SU-DHL-6 (cell line): ENCODE results near the gene FARSB.

Experiments used
- H2AFZ ChIP-seq: fragments of 200-600 bp; sonication (generic); 2 replicates; pipeline ENCODE4 v1.6.1; 2014; ENCODE audit warnings: low read depth, mild to moderate bottlenecking, moderate library complexity, mixed read lengths, antibody characterized with exemption, low read length; ENCODE audit not compliant: severe bottlenecking
- H3F3A ChIP-seq: fragments of 200-600 bp; shearing (Covaris generic); 2 replicates; pipeline ENCODE4 v1.6.0; 2016; ENCODE audit warnings: antibody characterized with exemption, mild to moderate bottlenecking; ENCODE audit not compliant: insufficient read depth
- H3K27ac ChIP-seq: fragments of 200-600 bp; sonication (generic); 2 replicates; pipeline ENCODE4 v1.5.1; 2016; ENCODE audit warnings: low read depth, mild to moderate bottlenecking, low read length, moderate library complexity, mixed read lengths
- H3K27me3 ChIP-seq: fragments of 200-600 bp; sonication (generic), shearing (Covaris generic); 2 replicates; pipeline ENCODE4 v1.6.0; 2014; ENCODE audit warnings: mild to moderate bottlenecking, low read length
- H3K36me3 ChIP-seq: fragments of 200-600 bp; sonication (generic); 2 replicates; pipeline ENCODE4 v1.6.1; 2014; ENCODE audit warnings: mild to moderate bottlenecking, low read length, mixed read lengths
- H3K4me2 ChIP-seq: fragments of 300-600, 200-600 bp; shearing (Covaris generic), sonication (generic); 2 replicates; pipeline ENCODE4 v1.6.0; 2014; ENCODE audit warnings: low read length, low read depth, mild to moderate bottlenecking; ENCODE audit not compliant: poor library complexity, severe bottlenecking
- H3K4me3 ChIP-seq: fragments of 200-600 bp; sonication (generic); 2 replicates; pipeline ENCODE4 v1.5.1; 2014; ENCODE audit warnings: antibody characterized with exemption, low read length, mild to moderate bottlenecking, mixed read lengths; ENCODE audit not compliant: insufficient read depth, poor library complexity, severe bottlenecking
- H3K79me2 ChIP-seq: fragments of 200-600 bp; sonication (generic); 2 replicates; pipeline ENCODE4 v1.6.1; 2014; ENCODE audit warnings: mild to moderate bottlenecking, low read length, moderate library complexity; ENCODE audit not compliant: insufficient read depth
- H3K9ac ChIP-seq: fragments of 200-600 bp; sonication (generic); 2 replicates; pipeline ENCODE4 v1.7.0; 2014; ENCODE audit warnings: mild to moderate bottlenecking, low read length
- H3K9me2 ChIP-seq: fragments of 200-600 bp; sonication (generic); replicated peaks from 2 replicates; pipeline ENCODE4 v1.6.1; 2014; ENCODE audit warnings: low read length; ENCODE audit not compliant: insufficient read depth
- H3K9me3 ChIP-seq: fragments of 200-600 bp; sonication (generic); 2 replicates; pipeline ENCODE4 v1.6.1; 2014; ENCODE audit warnings: low read length, mixed read lengths; ENCODE audit not compliant: insufficient read depth
- H4K20me1 ChIP-seq: fragments of 200-600 bp; sonication (generic); 2 replicates; pipeline ENCODE4 v1.6.1; 2014; ENCODE audit warnings: low read depth, mild to moderate bottlenecking, antibody characterized with exemption, low read length, moderate library complexity, mixed read lengths
- EZH2phosphoT487 ChIP-seq: fragments of 200-600 bp; sonication (generic), shearing (Covaris generic); conservative IDR thresholded peaks from 2 replicates; pipeline ENCODE4 v1.6.1; 2018; ENCODE audit warnings: mild to moderate bottlenecking, antibody characterized with exemption, low read length, moderate library complexity, mixed read lengths
- TF ChIP-seq, protein P1 (sequence below): fragments of 200-600 bp; sonication (generic); IDR thresholded peaks from one replicate; pipeline ENCODE4 v1.5.1; 2017; ENCODE audit warnings: antibody characterized with exemption, mild to moderate bottlenecking, low read length, moderate library complexity; ENCODE audit not compliant: insufficient read depth, poor library complexity, severe bottlenecking

The FARSB gene

DNA sequence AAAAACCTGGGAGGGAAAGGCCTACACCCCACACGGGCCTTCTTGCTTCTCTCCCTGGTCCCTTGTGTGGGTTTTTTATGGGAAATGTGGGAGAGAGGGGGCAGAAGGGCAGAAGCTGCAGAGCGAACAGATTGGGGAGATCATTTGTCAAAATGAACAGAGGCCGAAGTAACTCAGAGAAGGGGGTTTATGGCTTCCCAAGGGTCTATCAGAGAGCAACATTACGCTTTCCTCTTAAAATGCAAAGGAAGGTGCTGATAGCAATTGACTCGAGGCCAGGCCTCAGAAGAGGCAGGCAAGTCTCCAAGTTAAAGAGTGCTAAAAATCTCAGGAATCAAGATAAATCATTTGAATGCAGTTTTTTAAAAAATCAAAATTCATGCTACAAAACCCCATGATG is 130.1 kb downstream of the FARSB start:
- Histone ChIP-seq H3K79me2 (no peaks in the 10 kb centered on the region), H3K4me3 (no peak overlapping the region), H3K9me3 (no peaks in the 10 kb centered on the region), H3K9ac (no peak overlapping the region), H3F3A (no peaks in the 10 kb centered on the region), H4K20me1 (no peaks in the 10 kb centered on the region), H3K27me3 (no peaks in the 10 kb centered on the region), H3K36me3 (no peaks in the 10 kb centered on the region), H3K27ac (no peak overlapping the region), H3K4me2 (no peak overlapping the region), H3K9me2 (no peaks in the 10 kb centered on the region), H2AFZ (no peak overlapping the region)
- no peak for TF ChIP-seq EZH2phosphoT487
- TF ChIP-seq, protein P1, sequence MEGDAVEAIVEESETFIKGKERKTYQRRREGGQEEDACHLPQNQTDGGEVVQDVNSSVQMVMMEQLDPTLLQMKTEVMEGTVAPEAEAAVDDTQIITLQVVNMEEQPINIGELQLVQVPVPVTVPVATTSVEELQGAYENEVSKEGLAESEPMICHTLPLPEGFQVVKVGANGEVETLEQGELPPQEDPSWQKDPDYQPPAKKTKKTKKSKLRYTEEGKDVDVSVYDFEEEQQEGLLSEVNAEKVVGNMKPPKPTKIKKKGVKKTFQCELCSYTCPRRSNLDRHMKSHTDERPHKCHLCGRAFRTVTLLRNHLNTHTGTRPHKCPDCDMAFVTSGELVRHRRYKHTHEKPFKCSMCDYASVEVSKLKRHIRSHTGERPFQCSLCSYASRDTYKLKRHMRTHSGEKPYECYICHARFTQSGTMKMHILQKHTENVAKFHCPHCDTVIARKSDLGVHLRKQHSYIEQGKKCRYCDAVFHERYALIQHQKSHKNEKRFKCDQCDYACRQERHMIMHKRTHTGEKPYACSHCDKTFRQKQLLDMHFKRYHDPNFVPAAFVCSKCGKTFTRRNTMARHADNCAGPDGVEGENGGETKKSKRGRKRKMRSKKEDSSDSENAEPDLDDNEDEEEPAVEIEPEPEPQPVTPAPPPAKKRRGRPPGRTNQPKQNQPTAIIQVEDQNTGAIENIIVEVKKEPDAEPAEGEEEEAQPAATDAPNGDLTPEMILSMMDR: no peak

DNA sequence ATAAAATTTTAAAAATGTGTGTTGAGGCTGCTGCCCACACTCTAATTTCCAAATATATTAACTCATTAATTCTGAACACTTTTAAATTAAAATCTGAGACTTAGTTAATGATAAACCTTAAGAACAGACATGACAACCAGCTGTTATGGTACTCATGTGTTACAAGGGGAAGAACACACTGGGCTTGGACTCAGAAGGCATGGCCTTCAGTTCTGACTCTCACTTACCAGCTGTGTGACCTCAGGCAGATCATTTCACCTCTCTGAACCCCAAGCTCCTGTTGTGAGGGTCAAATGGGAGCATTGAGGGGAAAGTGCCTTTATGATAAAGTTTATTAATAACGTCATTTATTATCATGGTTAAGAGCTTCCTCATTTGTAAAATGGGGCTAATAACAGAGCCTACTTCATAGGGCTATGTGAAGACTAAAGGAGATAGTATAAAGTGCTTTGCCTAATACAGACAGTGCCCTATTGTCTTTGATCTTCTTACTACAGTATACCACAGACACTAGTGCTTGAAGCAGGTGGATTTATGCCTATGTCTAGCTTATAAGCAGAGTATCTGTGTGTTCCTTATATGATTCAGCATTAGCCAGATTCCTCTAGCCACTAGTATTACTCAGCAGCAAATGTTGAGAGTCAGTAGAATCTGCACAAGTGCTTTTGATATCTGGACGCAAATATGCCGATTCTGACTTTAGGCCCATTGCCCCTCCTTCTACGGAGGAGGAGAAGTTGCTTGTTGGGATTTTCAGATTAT is 131.9 kb downstream of the FARSB start:
- H3K27me3 ChIP-seq: no peaks in the 10 kb centered on the region
- H3K9me2 ChIP-seq: no peaks in the 10 kb centered on the region
- no peak overlapping the region for H3K27ac ChIP-seq
- no peaks in the 10 kb centered on the region for H3K36me3 ChIP-seq
- no peaks in the 10 kb centered on the region for H3F3A ChIP-seq
- no peaks in the 10 kb centered on the region for H4K20me1 ChIP-seq
- H3K9ac ChIP-seq: no peak overlapping the region
- no peak overlapping the region for H3K4me2 ChIP-seq
- no peaks in the 10 kb centered on the region for H3K9me3 ChIP-seq
- H3K4me3 ChIP-seq: no peak overlapping the region
- H3K79me2 ChIP-seq: no peaks in the 10 kb centered on the region
- no peak for TF ChIP-seq EZH2phosphoT487
- TF ChIP-seq, protein P1: no peak
- H2AFZ ChIP-seq: no peak overlapping the region

- Histone ChIP-seq H3K9me2 (no peaks in the 10 kb centered on the region), H3K27me3 (no peaks in the 10 kb centered on the region), H3F3A (no peaks in the 10 kb centered on the region), H3K36me3 (no peaks in the 10 kb centered on the region), H4K20me1 (no peaks in the 10 kb centered on the region), H2AFZ (no peak overlapping the region), H3K4me2 (no peak overlapping the region), H3K4me3 (no peak overlapping the region), H3K79me2 (no peaks in the 10 kb centered on the region), H3K9me3 (no peaks in the 10 kb centered on the region), H3K27ac (no peak overlapping the region), H3K9ac (no peak overlapping the region)
- TF ChIP-seq EZH2phosphoT487: no peak
- TF ChIP-seq, protein P1: no peak
These were observed 133.8 kb downstream of the FARSB start for GRCh38 chr2:222522082-222522481.
